Prostate gland (tissue), 2 donors: ENCODE data around the gene TM4SF4. TPM values are rescaled to one million over a fixed set of nuclear protein-coding genes. Genes with fewer than 3 reads are reported as not detected.

Experiments
- DNase-seq: peaks from one replicate; pipeline ENCODE4 v3.0.0-alpha.2; 2019; ENCODE audit warnings: low spot score
- H3K27ac ChIP-seq, 2 donors: fragments of 200-600 bp; sonication (generic); 2 replicates each; pipeline ENCODE4 v1.5.1; 2017 to 2019
- H3K27me3 ChIP-seq: fragments of 200-600 bp; sonication (generic); replicated peaks from 2 replicates; pipeline ENCODE4 v1.5.1; 2019; ENCODE audit not compliant: insufficient read depth
- H3K36me3 ChIP-seq, 2 donors: fragments of 200-600 bp; sonication (generic); 1 replicate in 1 of 2; 2 replicates in 1 of 2; pipeline versions ENCODE4 v1.5.1 to v1.8.1; 2017 to 2019
- H3K4me1 ChIP-seq: fragments of 200-600 bp; sonication (generic); replicated peaks from 2 replicates; pipeline ENCODE4 v1.5.1; 2019
- H3K4me3 ChIP-seq, 2 donors: fragments of 200-600 bp; sonication (generic); 2 replicates each; pipeline ENCODE4 v1.5.1; 2017 to 2019
- H3K9me3 ChIP-seq: fragments of 200-600 bp; sonication (generic); 2 replicates; pipeline ENCODE4 v1.5.1; 2017
- CTCF ChIP-seq, 4 experiments: fragments of 200-600 bp in 2 of 4; fragments of 450-650 bp in 2 of 4; sonication (generic) in 2 of 4; IDR thresholded peaks; 1 replicate in 3 of 4; 2 replicates in 1 of 4; pipeline ENCODE4 v1.5.1; 2016 to 2019; ENCODE audit warnings: antibody characterized with exemption in 4 of 4, mild to moderate bottlenecking in 2 of 4, moderate library complexity in 2 of 4
- POLR2A ChIP-seq: fragments of 450-650 bp; IDR thresholded peaks from one replicate; pipeline ENCODE4 v1.6.1; 2016; ENCODE audit warnings: antibody characterized with exemption, mild to moderate bottlenecking
- POLR2AphosphoS5 ChIP-seq: sonication (generic); formaldehyde crosslinking; IDR thresholded peaks from one replicate; pipeline ENCODE4 v1.6.1; 2017; ENCODE audit warnings: antibody characterized with exemption
- WGBS: methylation state at CpG from one replicate; pipeline ENCODE4 v1.1.5; 2018; 5-methylcytosine and 5-hydroxymethylcytosine counted together
- intact Hi-C: fragments of 100-400 bp; cut with DNase I; formaldehyde crosslinking; loops from one replicate; pipeline ENCODE4 v1.14.2; 2022
- total RNA-seq, 2 donors: library from RNA; depleted of rRNA; stranded (reverse); fragments of >200 nt; gene quantifications; one replicate each; pipeline ENCODE4 v1.1.0, GENCODE V29; 2016

Gene TM4SF4
- total RNA-seq, 2 donors from 2014 or later = not detected

DNA sequence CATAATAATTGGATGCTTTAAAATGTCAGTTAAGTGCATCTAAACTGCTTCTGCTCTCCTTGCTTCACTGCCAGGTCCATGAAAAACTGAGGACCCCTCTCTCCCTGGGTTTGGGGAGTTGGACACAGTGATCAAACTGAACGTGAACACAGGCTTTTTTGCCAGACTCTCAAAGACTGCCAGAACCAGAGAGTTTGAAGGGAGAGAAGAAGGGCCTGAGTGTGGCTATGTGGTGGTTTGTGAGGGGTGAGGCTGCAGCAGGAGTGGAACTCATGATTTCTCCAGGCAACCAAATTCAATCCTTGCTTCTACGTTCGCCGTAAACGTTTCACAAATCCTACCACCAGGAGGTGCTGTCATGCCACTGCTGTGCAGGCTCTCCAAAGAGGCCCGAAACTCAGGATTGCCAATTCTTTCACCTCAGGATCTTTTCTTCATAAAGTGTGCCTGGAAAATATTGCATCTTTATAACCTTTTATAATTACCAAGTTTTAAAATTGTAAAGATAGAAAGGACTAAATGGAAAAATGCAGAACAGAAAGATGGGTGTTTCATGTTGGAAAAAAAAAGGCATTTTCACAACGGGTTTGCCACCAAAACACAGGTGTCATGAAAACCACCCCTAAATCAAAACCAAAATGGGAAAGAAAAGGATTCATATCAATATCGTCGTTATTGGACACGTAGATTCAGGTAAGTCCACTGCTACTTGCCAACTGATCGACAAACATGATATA, 19.7 kb downstream of the TM4SF4 start:
- intact Hi-C loops = loop anchor here (10.0 kb wide), 1 partner anchor 281 kb away; no protein-coding TSS in a partner anchor
- TF ChIP-seq POLR2A = no peak
- TF ChIP-seq CTCF (IDR thresholded peaks at IDR 0.05) = peak; percentile 25 to 77 (median 64)

GRCh38 chr3:149494759-149495580, 20.5 kb downstream of the TM4SF4 start:
- WGBS = 89% methylated on average over 6 of the region's 6 CpGs
- intact Hi-C loops = loop anchor here (10.0 kb wide), 1 partner anchor 280 kb away; no protein-coding TSS in a partner anchor
- H3K27ac ChIP-seq = no peak overlapping the region
- no peak overlapping the region for H3K4me3 ChIP-seq
- H3K36me3 ChIP-seq = no peaks in the 10 kb centered on the region
- no peaks in the 10 kb centered on the region for H3K27me3 ChIP-seq
- H3K9me3 ChIP-seq = no peaks in the 10 kb centered on the region
- TF ChIP-seq POLR2AphosphoS5 (no peak), POLR2A (no peak), CTCF (IDR thresholded peaks at IDR 0.05) (no peak)
- DNase-seq = no peak
- no peaks in the 10 kb centered on the region for H3K4me1 ChIP-seq

More for the DNA sequence above, 19.7 kb downstream of the TM4SF4 start:
- no peaks in the 10 kb centered on the region for H3K9me3 ChIP-seq
- no peaks in the 10 kb centered on the region for H3K36me3 ChIP-seq
- H3K4me1 ChIP-seq = no peaks in the 10 kb centered on the region
- DNase-seq = peak; percentile 38
- no peak overlapping the region for H3K4me3 ChIP-seq
- H3K27ac ChIP-seq = no peak overlapping the region
- 42% methylated on average over 11 of the region's 11 CpGs for WGBS
- H3K27me3 ChIP-seq = no peaks in the 10 kb centered on the region

DNA sequence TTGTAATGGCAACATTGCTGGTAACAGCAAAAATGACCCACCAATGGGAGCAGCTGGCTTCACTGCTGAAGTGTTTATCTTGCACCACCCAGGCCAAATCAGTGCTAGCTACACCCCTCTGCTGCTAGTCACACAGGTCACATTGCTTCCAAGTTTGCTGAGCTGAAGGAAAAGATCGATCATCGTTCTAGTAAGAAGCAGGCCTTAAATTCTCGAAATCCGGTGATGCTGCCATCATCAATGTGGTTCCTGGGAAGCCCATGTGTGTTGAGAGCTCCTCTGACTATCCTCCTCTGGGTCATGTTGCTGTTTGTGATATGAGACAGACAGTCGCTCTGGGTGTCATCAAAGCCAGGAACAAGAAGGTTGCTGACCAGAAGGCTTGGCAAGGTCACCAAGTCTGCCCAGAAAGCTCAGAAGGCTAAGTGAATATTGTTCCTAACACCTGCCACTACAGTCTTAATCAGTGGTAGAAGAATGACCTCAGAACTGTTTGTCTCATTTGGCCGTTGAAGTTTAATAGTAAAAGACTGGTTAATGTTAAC, 21.2 kb downstream of the TM4SF4 start:
- H3K27me3 ChIP-seq = no peaks in the 10 kb centered on the region
- H3K4me1 ChIP-seq = no peaks in the 10 kb centered on the region
- TF ChIP-seq CTCF (IDR thresholded peaks at IDR 0.05) = no peak
- no peak for TF ChIP-seq POLR2AphosphoS5
- no peak for TF ChIP-seq POLR2A
- H3K9me3 ChIP-seq = no peaks in the 10 kb centered on the region
- no peak overlapping the region for H3K27ac ChIP-seq
- H3K36me3 ChIP-seq = no peaks in the 10 kb centered on the region
- intact Hi-C loops = loop anchor here (10.0 kb wide), 1 partner anchor 279 kb away; no protein-coding TSS in a partner anchor
- H3K4me3 ChIP-seq = no peak overlapping the region
- 93% methylated on average over 6 of the region's 6 CpGs for WGBS
- DNase-seq = no peak

DNA sequence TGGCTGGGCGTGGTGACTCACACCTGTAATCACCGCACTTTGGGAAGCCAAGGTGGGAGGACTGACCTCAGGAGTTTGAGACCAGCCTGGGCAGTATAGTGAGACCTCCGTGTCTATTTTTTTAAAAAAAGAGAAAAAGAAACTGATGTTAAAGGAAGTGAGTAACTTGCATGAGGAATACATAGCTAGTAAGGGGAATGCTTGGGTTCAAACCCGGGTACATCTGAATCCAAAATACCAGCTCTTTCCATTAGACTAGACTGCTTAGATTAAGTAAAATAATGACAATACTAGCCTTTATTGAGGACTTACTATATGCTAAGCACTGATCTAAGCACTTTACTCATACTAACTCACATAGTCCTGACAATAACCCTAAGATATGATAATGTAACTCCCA, 22.4 kb downstream of the TM4SF4 start:
- 97% methylated on average over 4 of the region's 4 CpGs for WGBS
- TF ChIP-seq CTCF (IDR thresholded peaks at IDR 0.05) = no peak
- TF ChIP-seq POLR2AphosphoS5 = no peak
- Histone ChIP-seq H3K27ac (no peak overlapping the region), H3K36me3 (no peaks in the 10 kb centered on the region), H3K4me3 (no peak overlapping the region), H3K27me3 (no peaks in the 10 kb centered on the region), H3K4me1 (no peaks in the 10 kb centered on the region), H3K9me3 (no peaks in the 10 kb centered on the region)
- no peak for DNase-seq
- intact Hi-C loops = loop anchor here (10.0 kb wide), 1 partner anchor 278 kb away; no protein-coding TSS in a partner anchor
